ENCODE results near the gene NINL.
"Not testable (repeated sequence)": the region's sequence is repeated elsewhere in the genome, so short reads cannot be mapped to it uniquely, and the experiment has no call there.

The NINL gene

DNA sequence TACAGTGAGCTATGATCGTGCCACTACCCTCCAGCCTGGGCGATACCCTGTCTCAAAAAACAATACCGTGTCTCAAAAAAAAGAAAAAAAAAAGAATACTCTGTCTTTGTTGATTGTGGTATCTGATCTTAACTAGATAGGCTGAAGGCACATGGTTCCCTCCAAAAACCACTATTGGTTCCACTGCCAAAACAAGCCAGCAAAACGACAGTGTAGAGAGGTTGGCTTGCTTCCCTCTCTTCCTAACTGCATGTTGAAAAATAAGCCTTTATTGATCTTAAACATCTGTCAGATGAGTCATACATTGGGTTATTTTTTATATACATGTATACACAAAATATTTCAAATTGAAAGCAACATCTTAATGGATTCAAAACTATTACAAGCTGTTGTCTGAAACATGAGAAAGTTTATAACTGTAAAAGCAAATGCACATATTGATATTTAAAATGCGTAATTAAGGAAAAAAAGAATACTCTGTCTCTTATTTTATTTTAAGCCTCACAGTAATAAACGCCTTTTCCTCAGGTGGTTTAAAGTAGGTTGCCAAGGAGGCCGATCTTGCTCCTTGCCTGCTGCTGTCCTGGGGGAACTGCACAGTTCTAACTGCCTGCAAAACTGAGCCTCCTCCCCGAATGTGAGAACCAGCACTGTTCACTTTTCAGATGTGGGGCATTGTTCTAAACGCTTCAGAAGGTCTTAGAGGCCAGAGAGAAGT is 7.0 kb upstream of the NINL start:
- DNase-seq = no peak

DNA sequence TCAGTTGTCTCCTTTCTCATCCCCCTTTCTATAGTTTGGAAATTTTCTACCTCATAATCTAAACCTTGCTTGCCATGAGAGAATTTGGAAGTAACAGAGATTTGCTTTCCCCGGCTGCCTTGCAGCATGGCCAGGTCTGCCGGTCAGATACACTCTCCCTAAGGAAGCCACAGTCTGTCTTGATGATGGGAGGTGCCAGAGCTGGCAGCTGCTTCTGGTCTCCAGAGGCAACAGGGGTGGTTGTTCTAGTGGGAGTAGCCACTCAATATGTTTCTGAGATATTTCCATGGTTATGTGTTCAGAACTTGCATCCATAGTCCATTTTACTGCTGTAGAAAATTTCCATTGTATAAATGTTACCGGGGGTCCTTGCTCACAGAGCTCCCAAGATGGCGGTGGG is 5.4 kb upstream of the NINL start:
- not testable (repeated sequence) for DNase-seq

DNA sequence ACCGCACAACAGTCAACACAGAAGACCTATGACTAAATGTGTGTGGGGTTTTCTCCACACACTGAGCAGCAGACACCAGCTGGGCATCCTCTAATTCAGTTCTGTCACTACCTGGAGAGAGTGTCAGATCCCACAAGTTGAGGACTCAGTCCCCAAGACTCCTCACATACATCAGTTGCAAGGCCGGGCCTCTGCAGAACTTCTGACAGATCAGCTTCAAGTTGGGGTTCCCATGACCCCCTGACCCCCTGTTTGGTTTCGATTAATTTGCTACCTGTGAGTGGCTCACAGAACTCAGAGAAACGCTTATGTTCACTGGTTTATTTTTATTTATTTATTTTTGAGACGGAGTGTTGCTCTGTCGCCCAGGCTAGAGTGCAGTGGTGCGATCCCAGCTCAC is 3.2 kb upstream of the NINL start:
- DNase-seq = no peak

DNA sequence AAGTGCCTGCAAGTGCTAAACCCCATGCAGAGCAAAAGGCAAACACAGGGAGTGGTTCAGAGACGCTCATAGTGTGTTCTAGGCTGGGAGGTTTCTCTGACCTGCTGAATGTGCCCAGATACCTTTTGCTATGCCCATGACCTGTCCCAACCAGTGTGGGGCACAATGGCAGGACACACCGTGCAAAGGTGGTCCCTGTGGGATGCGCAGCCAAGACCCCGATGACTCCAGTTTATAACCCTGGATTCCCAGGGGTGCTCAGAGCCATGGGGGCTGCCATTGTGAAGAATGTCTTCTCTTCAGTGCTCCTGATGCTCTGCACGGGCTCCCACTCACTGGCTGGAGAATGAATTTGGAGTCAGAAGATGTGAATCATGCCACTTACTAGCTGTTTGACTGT is 2.2 kb upstream of the NINL start:
- DNase-seq = no peak

DNA sequence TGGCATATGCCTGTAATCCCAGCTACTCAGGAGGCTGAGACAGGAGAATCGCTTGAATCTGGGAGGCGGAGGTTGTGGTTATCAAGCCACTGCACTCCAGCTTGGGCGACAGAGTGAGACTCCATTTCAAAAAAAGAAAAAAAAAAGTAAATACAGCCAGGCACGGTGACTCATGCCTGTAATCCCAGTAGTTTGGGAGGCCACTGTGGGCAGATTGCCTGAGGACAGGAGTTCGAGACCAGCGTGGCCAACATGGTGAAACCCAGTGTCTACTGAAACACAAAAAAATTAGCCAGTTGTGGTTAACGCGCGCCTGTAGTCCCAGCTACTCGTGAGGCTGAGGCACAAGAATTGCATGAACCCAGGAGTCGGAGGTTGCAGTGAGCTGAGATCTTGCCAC is 1.5 kb upstream of the NINL start:
- DNase-seq = no peak

DNA sequence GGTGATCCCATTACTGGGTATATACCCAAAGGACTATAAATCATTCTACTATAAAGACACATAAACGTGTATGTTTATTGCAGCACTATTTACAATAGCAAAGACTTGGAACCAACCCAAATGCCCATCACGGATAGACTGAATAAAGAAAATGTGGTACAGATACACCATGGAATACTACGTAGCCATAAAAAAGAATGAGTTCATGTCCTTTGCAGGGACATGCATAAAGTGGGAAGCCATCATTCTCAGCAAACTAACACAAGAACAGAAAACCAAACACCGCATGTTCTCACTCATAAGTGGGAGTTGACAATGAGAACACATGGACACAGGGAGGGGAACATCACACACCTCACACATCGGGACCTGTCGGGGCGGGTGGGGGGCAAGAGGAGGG is 1.7 kb downstream of the NINL start:
- not testable (repeated sequence) for DNase-seq

DNA sequence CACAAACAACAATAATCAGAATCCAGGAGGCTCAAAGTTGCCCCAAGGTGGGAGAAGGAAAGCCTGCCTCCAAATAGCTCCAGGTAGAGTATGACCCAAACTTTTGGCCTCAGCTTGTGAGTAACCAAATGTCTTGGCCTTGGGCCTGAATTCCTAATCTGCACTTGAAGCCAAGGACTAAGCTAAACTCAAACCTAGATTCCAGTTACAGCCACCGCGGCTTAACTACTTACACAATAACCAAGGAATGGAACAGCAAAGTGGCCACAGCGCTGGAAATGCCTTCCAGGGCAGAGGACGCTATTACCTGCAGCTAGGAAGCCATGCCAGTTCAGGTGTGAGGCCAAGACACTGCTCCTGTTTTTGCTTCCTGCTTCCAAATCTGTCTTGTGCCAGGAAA is 4.6 kb downstream of the NINL start:
- DNase-seq = no peak

DNA sequence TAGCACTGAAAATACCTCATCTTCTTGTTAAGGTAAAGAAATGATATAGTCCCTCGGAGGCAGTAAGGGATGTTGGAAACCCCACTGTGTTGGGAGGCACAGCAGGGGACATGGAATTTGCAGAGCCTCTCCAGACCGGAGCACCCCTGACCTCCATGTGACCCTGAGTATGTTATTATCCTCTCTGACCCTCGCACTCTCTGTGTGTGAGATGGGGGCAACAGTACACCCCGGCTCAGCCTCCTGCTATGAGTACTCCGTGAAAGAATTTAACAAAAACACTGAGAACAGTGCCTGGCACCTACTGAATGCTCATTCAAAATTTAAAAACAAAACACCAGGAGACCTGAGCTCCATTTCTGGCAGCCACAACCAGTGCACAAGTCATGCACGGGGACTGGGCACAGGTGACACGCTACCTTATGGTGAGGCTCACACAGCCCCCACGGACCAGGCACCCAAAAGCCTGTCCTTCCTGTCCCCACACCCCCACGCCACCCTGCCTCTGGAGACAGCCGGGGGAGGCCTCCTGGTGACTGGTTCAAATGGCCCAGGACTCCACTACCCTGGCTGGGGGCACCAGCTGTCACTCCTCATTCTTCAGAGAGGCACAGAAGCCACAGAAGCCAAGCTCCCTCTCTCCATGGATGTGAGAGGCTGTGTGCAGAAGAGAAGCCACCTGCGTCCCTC is 6.1 kb downstream of the NINL start:
- DNase-seq = no peak

DNA sequence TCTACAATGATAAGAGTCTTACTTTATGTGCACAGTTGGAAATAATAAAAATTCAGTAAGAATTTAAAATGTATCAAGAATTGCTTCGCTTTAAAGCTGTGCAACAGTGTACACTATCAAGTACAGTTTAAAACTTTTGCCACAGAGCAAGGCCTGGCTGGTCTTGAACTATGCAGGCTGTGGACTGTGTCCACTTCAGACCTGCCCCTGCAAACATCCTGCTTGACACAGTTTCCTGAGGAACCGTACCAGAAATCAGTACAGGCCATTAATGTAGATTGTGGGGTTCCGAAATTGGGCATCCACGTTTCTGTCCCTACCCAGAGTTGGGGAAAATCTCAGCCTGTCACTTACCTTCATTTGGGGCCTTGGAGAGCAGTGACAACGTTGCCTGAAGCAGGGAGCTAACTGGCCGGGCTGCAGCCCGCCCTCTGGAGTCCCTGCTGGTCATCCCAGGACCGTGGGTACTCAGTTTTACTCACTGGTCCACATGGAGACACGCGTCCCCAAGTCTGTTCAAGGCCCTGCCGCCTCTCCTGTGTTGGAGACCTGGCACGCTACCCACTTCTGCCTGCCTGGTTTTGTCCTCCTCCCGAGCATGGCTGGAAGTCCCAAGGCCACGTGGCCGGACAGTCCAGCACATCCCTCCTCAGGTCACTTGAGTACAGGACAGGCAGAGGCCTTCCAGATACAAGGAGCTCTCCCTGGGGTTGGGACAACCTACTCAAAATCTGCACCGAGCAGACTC is 8.4 kb downstream of the NINL start:
- DNase-seq = no peak

DNA sequence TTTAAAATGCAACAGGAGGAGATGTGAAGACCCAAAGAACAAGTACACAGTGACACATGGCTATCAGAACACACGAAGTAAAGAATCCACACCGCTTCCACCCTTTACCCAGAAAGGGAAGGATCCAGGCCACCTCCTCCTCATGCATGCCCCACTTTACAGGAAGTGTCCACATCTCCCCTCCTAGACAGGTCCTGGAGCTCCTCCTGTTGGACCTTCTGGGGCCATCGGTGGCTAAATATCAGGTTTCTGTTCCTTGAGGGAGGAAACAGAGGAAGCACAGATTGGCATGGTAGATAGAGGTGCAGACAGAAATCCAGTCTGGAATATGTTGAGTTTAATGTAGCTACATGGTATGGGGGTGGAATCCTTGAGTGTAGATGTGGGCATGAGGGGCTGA is 10.9 kb downstream of the NINL start:
- DNase-seq = peak; percentile 64

DNA sequence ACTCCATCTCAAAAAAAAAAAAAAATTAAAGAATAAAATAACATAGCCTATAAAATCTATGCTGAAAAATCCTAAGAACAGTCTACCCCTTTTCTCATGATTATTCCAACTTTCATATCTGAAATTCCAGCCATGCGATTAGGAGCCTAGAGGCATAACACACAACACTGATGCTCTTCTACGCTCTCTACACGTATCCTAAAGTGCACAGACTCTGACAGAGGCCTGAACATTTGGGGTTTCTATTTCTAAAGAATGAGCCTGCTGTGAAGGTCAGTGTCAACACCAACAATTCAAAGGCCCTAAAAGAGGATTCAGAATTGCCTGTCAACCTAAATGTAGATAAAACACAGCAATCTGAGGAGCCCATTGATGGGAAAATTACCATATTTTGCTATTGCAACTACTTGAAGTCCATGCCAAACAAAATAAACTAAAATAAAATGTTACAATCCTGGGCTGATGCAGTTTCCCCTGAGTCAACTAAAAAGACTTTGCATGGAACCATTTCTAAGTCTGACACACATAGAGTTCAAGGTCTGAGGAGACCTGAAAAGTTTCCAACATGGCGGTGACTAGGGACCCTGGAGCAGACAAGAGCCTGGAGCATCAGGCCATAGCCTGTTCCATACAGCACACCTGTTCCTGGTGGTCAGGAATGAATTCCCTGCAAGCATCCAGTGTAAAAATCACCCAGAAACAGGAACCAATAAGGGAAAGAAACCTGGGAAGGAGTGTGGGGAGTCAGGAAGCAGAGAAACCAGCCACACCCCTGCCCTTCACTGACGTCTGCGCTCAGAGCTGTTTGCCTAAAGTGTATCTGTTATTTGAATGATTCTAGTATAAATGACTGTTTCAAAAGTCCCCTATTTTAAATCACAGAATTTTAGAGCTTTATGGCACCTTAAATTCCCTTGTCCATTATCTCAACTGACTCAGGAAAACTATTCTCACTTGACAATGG is 11.8 kb downstream of the NINL start:
- DNase-seq = no peak

DNA sequence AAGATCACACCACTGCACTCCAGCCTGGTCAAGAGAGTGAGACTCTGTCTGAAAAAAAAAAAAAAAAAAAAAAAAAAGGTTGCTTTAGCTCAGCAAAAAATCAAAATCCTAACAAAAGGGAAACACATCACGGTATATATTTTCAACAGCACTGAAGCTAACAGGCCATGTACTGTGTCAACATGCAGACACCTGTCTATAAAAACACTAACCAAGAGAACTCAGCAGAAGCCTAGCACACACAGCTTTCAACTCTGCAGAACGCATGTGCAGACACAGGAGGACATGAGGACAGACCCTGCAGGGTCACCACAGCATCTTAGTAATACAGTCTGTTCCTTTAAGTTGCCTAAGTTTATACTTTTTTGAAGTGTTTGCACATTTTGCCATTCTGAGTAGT is 13.5 kb downstream of the NINL start:
- no peak for DNase-seq

DNA sequence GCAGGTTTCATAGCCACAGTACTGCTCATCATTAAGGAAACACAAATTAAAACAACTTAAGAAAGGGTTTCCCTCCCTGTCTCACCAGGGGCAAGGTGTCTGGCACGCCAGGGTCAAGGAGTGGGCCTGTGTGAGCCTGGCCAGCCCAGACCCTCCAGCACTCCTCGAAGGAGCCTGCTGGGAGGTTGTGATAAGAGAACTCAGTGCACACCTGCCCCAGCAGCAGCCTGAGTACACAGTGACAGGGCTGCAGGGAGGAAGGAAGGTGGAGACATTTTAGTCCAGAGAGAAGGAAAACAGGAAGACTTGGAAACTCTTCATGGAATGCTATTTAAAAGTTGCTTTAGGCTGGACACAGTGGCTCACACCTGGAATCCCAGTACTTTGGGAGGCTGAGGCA is 14.1 kb downstream of the NINL start:
- DNase-seq = no peak

DNA sequence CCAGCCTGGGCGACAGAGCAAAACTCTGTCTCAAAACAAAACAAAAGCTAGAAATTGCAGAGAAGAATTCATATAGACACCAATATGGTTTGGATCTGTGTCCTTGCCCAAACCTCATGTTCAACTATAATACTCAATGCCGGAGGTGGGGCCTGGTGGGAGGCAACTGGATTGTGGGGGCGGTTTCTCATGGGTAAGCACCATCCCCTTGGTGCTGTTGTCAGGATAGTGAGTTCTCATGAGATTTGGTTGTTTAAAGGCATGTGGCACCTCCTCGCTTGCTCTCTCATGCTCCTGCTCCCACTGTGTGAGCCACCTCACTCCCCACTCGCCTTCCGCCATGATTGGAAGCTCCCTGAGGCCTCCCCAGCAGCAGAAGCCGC is 15.2 kb downstream of the NINL start:
- DNase-seq = no peak

DNA sequence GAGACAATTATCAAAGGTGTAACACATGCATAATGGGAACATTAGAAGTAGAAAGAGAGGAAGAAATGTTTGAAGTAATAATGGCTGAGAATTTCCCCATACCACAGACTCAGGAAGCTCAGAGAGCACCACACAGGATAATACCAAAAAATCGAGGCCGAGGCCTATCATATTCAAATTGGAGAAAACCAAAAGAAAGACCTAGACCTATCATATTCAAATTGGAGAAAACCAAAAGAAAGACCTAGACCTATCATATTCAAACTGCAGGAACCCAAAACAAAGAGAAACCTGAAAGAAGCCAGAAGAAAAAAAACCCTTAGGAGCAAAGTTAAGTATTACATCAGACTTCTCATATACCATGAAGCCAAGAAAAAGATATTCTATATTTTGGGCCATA is 18.0 kb downstream of the NINL start:
- no peak for DNase-seq

DNA sequence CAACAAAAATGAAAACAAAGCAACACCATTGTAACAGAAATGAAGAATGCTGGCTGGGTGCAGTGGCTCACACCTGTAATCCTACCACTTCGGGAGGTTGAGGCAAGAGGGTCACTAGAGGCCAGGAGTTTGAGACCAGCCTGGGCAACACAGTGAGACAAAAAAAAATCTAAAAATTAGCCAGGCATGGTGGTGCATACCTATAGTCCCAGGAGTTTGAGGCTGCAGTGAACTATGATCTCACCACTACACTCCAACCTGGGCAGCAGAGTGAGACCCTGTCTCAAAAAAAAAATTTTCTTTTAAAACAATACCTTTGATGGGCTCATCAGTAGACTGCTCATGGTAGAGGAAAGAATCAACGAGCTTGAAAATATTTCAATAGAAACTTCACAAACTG is 18.5 kb downstream of the NINL start:
- no peak for DNase-seq

DNA sequence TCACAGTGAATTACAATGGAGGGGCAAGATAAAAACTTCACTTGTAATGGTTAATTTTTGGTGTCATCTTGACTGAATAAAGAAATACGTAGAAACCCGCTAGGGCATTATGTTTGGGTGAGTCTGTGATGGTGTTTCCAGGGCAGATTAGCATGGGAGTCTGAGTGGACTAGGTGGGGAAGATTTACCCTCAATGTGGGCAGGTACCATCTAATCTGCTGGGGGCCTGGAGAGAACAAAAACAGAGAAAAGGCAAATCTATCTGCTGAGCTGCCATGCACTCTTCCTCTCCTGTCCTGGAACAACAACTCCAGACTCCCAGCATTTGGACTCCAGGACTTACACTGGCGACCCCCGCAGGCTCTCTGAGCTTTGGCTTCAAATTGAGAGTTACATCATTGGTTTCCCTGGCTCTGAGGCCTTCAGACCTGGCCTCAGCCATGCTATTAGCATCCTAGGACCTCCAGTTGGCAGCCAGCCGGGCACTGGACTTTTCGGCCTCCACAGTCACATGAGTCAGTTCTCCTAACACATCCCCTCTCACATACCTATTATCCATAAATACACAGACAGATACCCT is 19.7 kb downstream of the NINL start:
- DNase-seq = peak; percentile 71

DNA sequence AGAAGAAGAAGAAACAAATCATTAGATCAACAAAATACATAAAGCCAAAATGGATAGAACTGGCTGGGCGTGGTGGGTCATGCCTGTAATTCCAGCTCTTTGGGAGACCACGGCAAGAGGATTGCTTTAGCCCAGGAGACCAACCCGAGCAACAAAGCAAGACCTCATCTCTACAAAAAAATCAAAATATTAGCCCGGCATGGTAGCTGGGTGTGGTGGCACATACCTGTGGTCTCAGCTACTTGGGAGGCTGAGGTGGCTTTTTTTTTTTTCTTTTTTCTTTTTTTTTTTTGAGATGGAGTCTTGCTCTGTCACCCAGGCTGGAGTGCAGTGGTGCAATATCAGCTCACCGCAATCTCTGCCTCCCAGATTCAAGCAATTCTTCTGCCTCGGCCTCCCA is 21.5 kb downstream of the NINL start:
- no peak for DNase-seq

DNA sequence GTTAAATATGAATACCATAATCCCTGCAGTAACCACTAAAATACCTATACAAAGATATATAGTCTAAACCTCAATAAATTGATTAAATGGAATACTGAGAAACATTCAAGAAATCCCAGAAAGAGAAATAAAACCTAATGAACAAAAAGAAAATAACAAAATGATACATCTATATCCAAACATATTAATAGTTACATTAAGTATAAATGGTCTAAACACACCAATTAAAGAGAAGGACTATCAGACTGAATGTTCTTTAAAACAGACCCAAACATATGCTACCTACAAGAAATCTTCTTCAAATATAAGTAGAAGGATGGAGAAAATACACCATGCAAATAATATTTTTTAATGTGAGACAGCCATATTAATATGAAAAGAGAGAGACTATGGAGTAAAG is 22.0 kb downstream of the NINL start:
- DNase-seq = no peak

DNA sequence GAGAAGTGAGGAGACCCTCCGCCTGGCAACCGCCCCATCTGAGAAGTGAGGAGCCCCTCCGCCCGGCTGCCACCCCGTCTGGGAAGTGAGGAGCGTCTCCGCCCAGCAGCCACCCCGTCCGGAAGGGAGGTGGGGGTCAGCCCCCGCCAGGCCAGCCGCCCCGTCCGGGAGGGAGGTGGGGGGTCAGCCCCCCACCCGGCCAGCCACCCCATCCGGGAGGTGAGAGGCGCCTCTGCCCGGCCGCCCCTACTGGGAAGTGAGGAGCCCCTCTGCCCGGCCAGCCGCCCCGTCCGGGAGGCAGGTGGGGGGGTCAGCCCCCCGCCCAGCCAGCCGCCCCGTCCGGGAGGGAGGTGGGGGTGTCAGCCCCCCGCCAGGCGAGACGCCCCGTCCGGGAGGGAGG is 23.6 kb downstream of the NINL start:
- DNase-seq = not testable (repeated sequence)

DNA sequence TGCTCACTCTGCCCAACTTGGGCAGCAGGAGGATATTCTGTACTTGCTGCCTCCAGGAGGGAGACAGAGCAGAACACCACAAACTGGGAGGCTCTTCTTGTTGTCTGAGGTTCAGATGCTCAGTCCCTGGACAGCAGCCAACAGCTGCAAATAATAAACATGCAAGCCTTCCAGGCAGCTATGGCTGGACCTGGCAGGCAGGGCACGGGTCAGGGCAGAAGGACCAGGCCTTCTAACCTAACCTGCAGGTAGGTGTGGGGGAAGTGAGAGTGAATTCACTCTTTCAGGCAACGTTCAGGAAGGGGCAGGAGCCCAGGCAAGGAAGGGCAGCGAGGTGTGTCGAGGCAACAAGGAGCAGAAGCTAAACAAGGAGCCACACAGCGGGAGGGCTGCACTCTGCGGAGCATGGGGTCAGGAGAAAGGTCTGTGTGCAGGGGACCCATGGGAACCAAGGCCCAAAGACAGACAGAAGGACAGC is 31.5 kb downstream of the NINL start:
- DNase-seq = peak; percentile 51

DNA sequence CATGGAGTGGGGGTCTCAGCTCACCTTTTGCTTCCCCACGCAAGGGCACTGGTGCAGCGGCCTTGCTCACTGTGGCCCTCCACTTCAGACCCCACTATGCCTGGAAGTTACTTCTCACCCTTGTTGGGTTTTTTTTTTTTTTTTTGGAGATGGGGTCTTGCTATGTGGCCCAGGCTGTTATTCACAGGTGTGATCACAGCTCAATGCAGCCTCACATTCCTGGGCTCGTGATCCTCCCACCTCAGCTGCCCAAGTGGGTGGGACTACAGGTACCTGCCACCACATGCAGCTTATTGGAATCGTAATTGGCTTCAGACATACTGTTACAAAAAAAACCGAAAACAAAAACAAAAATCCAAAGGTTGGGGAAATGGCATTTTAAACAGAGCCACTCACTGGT is 32.4 kb downstream of the NINL start:
- DNase-seq = no peak

Measured in NCI-H82 (cell line).